HL-60 (cell line): ENCODE measurements around the gene INAFM2.

Experiments used
- CTCF ChIP-seq: IDR thresholded peaks from one replicate; pipeline ENCODE4 v1.5.1; 2011; ENCODE audit warnings: low read length, control low read depth, inconsistent platforms; ENCODE audit not compliant: insufficient read depth
- GABPA ChIP-seq: IDR thresholded peaks from 2 replicates; pipeline ENCODE4 v1.6.1; 2012; ENCODE audit warnings: low read depth
- POLR2AphosphoS5 ChIP-seq: IDR thresholded peaks from 2 replicates; pipeline ENCODE4 v1.6.1; 2012; ENCODE audit warnings: low read depth
- REST ChIP-seq: IDR thresholded peaks from 2 replicates; pipeline ENCODE4 v1.6.1; 2012; ENCODE audit warnings: low read depth; ENCODE audit not compliant: insufficient replicate concordance
- SPI1 ChIP-seq: IDR thresholded peaks from 2 replicates; pipeline ENCODE4 v1.6.1; 2012; ENCODE audit warnings: low read depth, mild to moderate bottlenecking, borderline replicate concordance

- TF ChIP-seq CTCF (no peak), SPI1 (no peak), POLR2AphosphoS5 (no peak), REST (no peak), GABPA (no peak)
Observed at GRCh38 chr15:40276927-40277326, 46.6 kb upstream of the INAFM2 start.
